G401.6 (cell line): ENCODE results near the gene AQP3.
"Not testable (repeated sequence)": the region's sequence is repeated elsewhere in the genome, so short reads cannot be mapped to it uniquely, and the experiment has no call there.

Experiments used
- FAIRE-seq: peaks from 2 replicates; lab custom pipeline; 2012; peaks lifted over from hg19 to GRCh38; lab: Jason Lieb, UNC

The AQP3 gene

DNA sequence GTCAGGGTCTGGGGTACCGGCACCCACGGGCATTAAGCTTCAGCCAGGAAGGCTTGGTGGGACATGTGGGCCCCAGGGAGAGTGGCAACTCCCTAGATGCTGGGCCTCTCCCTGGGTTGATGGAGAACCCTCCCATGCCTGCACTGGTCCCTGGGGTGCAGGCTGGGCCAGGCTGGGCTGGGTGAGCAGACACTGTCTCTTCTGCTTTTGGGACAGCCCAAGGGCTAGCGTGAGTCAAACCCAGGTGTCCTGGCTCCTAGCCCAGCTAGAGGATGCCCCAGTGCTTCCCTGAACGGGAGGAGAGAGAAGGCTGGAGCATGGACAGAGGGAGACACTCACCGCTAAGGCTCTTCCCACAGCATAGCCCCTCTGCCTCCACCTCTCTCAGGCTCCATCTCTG, 39.3 kb downstream of the AQP3 start:
- FAIRE-seq, result no peak

DNA sequence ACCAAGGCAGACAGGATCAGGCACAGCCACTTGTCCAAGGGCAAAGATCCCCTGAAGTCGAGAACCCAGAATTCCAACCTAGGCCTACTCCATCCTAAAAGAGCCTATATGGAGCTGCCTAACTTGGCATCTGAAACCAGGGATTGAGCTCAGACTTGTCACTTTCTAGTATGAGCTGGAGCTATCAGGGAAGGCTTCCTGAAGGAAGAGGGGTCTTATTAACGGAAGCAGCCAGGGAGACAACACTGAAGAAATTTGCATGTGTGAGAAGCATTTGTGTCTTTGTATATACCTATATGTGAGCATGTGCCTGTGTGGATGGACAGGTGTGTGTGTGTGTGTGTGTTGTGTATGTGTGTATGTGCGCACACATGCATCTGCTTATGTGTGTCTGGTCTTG, 40.3 kb downstream of the AQP3 start:
- no peak for FAIRE-seq

DNA sequence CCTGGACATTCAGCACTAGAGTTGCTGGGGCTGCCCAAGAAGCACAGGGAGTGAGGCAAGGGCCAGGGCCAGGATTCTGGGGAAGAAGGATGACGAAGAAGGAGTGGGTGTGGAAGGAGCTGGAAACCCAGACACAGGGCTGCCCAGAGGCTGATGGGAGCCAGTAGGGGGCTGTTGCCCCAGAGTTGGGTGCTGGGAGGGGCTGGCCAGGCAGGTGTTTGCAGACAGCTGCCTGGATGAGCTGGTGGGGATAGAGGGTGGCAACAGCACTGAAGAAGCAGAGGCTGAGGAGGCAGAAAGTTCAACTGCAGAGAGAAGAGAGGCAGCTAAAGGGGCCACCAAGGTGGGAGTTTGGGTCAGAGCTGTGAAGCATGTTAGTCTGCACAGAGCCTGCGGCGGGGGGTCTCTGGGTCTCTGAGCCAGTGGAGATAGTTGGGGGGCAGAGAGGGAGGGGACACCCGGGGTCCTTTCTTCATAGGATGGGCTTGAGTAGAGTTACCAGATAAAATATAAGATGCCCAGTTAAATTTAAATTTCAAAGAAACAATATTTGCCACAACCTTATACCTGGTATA, 42.5 kb downstream of the AQP3 start:
- FAIRE-seq, result no peak

DNA sequence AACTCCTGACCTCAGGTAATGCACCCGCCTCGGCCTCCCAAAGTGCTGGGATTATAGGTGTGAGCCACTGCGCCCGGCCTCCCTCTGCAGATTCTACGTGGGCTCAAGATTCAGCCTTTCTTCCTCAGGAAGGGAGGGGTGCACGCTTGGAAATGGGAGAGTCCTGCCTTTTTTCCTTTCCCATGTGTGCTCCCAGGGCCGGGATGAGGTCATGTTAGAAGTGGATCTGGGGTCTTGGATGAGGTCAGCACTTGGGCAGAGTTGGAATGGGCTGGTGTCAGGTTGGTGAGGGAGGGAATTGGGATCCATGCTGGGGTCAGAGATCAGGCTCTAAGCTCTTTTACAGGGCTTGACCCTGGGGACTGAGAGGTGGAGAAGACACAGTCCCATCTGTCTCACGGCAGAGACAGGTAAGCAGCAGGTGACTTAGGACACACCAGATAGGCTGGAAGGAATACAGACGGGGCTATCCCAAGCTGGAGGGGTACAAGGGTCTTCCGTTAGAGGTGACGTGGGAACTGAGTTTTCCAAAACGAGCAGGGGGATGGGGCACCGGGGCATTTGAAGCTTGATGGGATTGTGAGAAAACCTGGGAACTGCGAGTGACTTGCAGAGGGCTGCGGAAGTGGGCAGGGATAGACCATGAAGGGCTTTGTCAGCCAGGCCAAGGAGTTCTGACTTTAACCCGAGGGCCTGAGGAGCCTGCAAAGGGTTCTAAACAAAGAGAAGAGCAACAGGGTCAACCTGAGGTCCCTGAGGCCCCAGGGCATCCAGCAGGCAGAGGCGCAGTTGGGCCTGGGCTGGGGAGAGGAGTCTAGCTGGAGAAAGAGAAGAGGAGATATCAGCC, 43.2 kb downstream of the AQP3 start:
- FAIRE-seq, result no peak

DNA sequence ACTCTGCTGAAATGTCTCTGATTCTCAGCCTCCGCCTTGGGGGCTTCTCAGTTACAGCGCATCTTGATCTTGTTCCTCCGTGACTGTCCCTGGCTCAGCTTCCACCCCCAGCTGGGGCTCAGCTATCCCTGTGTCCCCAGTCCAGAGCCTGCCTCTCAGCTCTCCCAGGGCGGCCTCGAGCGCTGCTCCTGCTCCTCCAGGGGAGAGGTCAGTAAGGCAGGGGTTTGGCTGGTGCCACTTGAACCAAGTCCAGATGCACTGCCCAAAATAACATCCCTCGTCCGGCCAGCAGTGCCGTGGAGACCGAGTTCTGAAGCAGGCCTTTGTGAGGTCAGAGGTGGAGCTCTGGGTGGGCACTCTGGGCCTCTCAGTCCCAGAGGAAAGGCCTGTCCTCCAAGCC, 45.0 kb downstream of the AQP3 start, which contains the start of gene AQP7:
TSS of gene AQP7 (minus strand) at position 198 of the 400 bp plus-strand sequence. CDS start 1,306 bp downstream, outside the sequence.
- FAIRE-seq, result not testable (repeated sequence)

DNA sequence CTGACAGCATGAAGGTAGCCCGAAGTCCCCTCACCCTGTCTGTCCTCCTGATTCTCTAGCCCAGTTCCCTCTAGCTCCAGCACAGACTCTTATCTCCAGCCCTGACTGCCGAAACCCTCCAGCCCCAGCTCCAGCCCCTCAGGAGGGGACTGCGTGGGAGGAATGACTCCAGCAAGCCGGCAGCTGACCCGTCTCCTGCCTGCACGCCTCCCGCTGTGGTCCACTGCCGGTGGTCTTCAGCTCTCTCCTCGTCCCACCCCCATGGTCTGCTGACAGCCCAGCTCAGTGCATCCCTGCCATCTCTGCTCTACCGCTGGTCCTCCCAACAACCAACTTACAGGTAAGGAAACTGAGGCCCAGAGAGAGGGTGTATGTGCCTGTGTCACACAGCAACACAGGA, 45.6 kb downstream of the AQP3 start:
- not testable (repeated sequence) for FAIRE-seq

DNA sequence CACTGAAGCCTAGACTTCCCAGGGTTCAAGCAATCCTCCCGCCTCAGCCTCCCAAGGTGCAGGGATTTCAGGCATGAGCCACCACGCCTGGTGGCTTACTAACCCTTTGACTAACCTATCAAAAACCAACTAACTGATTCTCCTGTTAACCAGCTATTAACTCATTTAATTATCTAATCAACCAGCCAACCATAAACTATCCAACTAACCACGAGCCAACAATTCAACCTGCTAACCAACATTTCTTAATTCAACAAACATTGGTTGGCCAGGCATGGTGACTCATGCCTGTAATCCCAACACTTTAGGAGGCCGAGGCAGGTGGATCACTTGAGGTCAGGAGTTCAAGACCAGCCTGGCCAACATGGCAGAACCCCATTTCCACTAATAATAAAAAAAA, 48.3 kb downstream of the AQP3 start:
- not testable (repeated sequence) for FAIRE-seq

DNA sequence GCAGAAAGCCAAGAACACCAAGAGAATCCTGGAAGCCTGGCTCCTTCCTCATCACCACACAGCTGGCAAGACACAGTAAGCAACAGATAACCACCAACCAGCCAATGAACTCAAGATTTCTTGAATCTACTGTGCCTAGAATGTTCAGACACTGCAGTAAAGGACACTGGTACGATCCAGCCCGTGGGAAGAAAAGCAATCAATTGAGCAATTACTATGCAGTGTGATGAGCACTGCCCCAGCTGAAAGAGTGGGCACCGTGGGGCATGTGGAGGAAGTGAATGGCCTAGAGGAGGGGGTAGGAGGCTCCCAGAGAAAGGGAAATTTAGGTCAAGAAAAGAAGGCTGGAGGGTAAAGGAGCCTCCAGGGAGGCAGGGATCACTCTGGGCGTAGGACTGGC, 49.6 kb downstream of the AQP3 start:
- FAIRE-seq, result not testable (repeated sequence)

DNA sequence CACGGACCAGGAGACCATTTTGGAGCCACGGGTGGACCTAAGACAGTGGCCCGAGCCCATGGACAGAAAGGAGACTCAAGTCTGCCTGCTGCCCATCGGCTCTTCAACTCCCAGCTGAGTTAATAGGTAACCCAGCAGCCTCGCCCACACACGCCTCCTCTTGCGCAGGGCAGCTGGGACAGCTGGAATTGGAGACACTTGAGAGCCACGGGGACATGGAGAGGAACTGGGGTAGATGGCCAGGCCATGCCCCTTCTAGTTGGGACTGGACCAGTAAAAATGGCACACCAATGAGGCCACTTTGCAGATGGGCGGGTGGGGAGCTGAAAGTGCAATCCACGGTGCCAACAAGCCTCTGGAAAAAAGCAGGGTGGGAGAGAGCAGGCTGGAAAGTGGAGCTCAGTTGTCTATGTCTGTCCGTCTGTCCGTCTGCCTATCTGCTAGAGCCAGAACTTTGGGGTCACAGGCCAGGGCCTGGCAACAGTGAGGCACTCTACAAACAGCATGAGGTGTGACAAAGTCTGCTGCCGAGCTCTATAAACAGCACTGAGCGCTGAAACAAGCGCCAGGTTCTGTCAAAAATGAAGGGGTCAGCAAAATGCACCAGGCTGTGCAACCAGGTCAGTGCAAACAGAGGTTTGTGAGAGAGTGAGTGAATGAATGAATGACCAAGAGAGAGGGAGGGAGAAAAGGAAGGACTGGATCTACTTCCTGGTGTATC, 52.1 kb downstream of the AQP3 start:
- not testable (repeated sequence) for FAIRE-seq

DNA sequence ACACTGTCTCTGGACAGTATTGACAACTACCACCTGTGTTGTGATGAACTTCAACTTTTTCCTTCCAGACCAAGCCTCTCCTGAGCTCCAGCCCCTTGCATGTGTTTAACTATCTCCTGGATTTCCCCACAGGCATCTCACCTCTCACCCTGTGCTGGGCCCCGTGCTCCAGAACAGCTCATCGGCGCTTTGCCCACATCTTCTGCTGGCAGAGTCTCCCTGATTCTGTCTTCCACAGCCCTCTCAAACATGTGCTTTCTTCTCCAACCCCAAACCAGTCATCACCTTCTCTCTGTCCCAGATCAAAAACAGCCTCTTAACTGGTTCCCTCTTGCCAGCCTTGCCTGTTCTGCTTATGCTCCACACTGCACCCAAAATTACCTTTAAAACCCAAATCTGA, 53.4 kb downstream of the AQP3 start:
- FAIRE-seq, result not testable (repeated sequence)

DNA sequence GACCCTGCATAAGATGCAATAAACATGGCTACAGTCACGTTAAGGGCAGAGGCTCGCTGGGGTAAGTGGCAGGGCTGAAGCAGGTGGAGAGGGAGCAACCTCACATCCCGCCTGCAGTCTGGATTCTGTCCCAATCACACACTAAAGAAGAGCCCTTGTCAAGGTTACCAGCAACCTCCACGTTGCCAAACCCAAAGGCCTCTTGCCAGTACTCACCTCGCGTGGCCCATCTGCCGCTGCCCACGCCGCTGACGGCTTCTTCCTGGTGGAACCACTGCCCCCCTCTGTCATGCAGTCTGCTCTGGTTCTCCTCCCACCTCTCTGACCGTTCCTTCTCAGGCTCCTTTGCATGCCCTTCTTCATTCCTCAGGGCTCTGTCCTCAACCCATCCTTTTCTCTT, 53.8 kb downstream of the AQP3 start:
- FAIRE-seq, result no peak

DNA sequence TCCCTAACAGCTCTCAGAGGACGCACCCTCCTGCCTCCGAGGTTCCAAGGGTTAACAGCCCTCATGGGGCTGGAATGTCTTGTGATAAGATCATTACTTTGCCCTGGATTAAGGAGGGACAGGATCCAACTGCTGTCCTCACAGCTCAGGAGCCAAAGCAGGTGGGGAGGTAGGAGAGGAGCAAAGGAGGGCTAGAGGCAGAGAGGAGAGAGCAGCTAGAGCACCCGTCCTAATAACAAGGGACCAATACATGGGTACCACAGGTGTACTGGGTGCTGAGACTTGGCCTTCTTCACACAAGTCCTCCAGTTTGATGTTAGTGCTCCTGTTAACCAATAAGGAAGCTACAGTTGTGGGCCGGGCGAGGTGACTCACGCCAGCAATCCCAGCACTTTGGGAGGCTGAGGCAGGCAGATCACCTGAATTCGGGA, 54.8 kb downstream of the AQP3 start:
- FAIRE-seq, result not testable (repeated sequence)
